HG03521 (cell line): ENCODE data around the gene TPO.
"Not testable (repeated sequence)": the region's sequence is repeated elsewhere in the genome, so short reads cannot be mapped to it uniquely, and the experiment has no call there.

Source experiments
- ATAC-seq: cut with Tn5 transposase; IDR thresholded peaks from one replicate; pipeline ENCODE4 v1.9.1; 2021; ENCODE audit warnings: mild to moderate bottlenecking, moderate library complexity; ENCODE audit not compliant: unreplicated experiment

Gene TPO

GRCh38 chr2:1481406-1482252 is 68.4 kb downstream of the TPO start:
- no peak for ATAC-seq

DNA sequence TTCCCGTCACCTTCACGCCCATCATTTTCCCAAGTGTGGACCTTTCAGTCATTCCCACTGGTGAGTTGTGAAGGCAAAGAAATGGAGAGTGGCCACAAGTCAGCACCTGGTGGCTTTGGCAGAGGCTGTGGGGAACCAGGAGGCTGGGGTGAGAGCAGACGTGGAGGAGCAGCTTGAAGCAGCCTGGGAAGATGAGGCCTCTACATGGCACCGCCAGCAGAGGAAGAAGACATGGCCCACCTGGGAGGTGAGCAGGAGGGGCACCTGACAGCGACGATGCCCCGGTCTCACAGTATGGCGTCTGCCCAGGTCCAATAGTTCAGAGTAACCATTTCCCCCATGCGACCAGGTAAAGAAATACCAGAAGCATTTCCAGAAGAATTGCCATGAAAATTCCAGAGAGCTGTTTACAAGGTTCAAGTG is 69.0 kb downstream of the TPO start:
- ATAC-seq, result no peak

GRCh38 chr2:1482981-1483380 is 69.7 kb downstream of the TPO start:
- ATAC-seq, result no peak

DNA sequence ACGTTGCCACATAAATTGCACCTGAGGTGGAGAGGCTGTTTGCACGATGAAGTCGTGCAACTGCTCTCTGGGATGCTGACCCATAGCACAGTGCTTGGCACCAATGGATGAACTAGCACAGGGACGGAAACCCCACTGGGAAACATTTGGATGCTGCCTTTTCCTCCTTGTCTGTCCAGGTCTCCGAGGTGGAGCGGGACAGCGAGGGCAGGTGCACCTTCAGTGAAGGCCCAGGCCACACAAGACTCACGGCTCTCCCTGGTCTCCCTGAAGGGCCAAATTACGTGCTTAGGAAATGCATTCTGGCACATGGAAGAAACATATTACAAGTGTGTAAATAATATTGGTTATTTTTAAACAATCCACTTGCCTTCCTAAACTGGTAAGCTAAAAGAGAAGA is 70.3 kb downstream of the TPO start:
- ATAC-seq, result no peak

DNA sequence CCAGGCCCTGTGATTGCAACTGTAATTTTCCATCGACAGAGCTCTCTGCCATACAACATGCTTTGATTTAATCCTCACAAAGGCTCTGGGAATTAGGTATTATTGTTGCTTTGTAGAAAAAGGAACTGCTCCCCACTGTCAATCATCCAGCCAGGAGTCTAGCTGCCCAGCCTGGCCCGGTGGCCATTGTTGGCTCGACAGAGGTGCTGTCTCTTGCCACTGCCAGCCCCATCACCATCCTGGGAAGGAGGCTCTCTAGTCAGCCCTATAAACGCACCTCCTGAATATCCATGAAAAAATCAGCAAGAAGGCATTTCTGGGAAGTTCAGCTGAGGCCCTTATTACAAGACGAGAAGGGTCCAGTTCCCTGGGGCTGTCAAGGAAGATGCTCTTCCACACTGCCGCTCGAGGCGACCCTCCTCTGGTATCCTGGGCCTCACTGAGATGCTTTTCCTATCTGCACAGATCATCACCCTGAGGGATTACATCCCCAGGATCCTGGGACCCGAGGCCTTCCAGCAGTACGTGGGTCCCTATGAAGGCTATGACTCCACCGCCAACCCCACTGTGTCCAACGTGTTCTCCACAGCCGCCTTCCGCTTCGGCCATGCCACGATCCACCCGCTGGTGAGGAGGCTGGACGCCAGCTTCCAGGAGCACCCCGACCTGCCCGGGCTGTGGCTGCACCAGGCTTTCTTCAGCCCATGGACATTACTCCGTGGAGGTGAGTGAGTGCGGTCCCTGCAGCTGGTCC is 71.0 kb downstream of the TPO start:
- no peak for ATAC-seq

DNA sequence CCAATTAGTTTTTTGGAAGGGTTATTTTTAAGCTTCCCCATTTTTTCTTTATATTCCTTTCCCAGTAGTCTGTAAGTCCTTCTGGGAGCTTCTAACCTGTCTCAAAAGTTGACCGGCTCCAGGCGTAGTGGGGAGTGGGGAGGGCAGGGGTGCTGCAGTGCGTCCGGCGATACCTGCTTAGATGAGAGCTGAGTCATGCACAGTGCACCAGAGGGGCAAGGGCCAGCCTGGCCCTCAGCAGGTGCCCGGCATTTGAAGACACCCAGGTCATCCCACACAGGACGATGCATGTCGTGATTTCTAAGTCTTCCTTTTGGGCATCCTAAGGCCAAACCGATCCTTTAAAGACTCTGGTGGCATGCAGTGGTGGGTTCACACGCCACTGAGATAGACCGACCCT is 73.4 kb downstream of the TPO start:
- ATAC-seq, result no peak

DNA sequence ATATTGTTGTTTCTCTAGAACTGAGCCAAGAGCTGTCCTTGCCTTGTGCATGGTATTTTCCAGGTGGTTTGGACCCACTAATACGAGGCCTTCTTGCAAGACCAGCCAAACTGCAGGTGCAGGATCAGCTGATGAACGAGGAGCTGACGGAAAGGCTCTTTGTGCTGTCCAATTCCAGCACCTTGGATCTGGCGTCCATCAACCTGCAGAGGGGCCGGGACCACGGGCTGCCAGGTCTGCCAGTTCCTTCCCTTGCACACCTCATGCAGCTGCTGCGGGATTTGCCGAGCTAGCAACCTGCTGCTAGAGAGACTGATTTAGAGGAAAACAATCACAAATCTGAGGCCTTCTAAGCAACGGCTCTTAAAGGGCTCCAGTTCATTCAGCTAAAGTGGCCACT is 74.5 kb downstream of the TPO start:
- no peak for ATAC-seq

GRCh38 chr2:1488181-1488671 is 75.0 kb downstream of the TPO start:
- ATAC-seq, result no peak

DNA sequence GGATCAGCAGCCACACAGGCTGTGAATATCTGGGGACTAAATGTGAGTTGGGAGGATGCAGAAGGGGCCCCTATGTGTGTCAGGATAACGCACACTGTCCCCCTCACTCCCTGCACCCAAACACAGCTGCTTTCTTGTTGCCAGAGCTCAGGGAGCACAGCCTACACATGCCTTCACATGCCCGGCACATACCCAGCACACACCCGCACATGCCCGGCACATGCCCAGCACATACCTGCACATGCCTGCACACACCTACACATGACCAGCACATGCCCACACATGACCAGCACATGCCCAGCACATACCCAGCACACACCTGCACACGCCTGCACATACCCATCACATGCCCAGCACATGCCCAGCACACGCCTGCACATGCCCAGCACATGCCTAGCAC is 75.6 kb downstream of the TPO start:
- ATAC-seq, result no peak

- ATAC-seq, result no peak
Measured at GRCh38 chr2:1489486-1489885, 76.2 kb downstream of the TPO start.

DNA sequence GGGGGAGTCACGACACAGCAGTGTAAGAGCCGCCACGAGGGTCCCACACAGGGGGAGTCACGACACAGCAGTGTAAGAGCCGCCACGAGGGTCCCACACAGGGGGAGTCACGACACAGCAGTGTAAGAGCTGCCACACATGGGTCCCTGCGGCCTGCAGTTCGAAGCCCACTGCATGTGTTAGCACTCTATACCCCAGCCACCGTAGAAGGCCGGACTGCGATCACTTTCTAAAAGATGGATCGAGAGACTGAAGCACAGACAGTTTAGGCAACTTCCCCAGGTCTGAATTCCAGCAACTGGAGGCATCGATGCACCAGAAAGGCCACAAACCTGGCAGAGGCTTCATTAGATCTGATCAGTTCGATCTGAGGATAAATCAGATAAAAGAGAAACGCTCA is 77.1 kb downstream of the TPO start:
- ATAC-seq, result not testable (repeated sequence)

DNA sequence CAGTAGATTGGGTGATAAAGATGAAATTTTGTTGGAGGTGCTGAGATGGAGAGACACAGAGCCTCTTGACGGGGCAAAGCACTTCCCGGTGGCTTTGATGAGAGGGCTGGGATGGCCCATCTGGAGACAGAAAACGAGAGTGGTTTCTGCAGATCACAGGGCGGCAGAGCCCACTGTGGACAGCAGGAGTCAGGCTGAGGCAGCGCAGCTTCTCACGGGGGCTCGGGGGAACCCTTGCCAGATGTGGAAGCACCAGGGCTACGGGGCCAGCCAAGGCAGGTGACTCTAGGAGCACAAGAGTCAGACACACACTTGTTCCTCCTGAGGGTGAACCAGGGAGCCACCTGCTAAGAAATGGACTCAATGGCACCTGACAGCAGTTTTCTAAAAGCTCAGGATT is 78.5 kb downstream of the TPO start:
- ATAC-seq, result no peak

DNA sequence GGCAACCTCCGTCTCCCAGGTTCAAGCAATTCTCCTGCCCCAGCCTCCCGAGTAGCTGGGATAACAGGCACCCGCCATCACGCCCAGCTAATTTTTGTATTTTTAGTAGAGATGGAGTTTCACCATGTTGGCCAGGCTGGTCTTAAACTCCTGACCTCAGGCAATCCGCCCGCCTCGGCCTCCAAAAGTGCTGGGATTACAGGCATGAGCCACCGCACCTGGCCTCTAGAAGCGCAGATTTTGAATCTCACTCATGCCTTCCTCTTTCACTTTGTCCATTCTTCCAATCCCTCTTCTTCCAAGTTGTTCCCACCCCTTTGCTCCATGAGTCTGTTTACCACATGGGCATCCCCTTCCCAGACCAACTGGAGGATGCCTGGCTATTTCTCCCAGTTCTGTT is 79.0 kb downstream of the TPO start:
- ATAC-seq, result not testable (repeated sequence)

DNA sequence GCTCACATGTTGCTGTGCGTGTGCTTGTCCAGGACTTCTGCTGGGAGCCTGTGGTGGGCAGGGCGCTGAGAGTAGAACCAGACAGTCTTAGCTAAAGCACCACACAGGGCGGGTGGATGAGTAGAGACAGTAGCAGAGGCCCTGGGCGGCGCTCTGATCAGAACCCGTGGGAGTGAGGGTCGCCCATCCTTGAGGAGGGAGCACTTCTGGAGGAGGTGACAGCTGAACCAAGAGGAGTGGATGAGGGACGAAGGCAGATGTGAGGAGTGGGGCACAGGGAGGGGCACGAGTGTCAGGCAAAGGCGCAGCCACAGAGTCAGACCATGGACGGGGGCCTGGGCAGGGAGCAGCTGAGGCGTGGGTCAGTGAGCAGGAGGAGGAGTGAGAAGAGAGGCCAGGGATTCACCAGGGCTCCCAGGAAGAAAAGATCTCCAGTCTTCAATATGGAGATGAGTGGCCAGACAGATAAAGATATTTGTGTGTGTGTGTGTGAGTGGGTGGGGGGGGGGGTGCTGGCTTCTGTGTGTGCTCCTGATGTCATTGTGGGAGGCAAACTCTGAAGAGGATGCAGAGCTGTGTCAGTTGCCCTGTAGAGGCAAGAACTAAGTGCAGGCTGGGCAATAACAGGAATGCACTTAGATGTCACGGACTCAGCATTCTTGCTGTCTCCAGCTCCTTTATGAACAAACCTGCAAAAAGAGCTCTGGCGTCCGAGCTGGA is 79.6 kb downstream of the TPO start:
- no peak for ATAC-seq

- ATAC-seq, result no peak
Measured at GRCh38 chr2:1493431-1494126, 80.3 kb downstream of the TPO start.

DNA sequence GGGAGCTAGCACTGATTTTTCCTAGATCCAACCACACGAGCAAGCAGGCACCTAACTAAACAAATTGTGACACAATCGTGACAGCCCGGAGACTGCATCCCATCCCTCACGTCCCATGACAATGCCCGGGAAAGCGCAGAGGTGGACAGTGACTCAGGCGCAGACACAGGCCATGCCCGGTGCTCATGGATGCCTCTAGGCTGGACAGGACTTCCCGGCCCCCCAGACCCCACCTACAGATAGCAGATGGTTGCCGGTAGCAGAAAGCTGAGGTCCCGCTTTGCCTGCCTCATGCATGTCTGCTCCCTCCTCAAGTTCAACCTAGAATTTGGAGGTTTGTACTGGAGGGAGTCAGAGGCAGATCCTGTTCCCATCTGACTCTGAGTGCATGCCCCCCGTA is 81.0 kb downstream of the TPO start:
- no peak for ATAC-seq

GRCh38 chr2:1494906-1495305 is 81.6 kb downstream of the TPO start:
- ATAC-seq, result no peak

GRCh38 chr2:1495676-1496358 is 82.6 kb downstream of the TPO start:
- ATAC-seq, result no peak

- ATAC-seq, result no peak
Measured at GRCh38 chr2:1496359-1496821, 83.1 kb downstream of the TPO start.

DNA sequence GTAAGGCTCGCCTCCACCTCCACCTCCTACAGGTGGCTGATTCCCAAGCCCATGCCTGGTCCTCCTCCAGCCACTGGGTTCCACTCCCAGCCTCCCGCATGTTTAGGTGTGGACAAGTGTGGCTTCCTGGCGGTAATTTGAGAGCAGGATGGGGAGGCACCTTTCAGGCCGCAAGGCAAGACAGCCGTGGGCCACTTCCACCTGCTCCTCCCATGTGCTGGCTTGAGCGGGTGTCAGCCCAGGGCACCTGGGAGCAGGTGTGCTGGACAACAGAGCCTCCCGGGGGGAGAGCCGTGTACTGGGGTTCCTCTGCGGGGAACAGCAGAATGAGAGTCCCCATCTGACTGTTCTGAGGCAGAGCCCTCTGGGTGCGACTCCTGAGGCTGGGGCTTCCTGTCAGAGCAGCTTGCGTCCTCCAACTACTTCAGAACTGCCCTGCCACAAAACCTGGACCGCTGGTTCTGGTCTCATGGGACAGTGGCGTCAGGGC is 83.9 kb downstream of the TPO start:
- no peak for ATAC-seq
